GM12864 (cell line): ENCODE data around the gene C11orf65.
"Not testable (repeated sequence)": the region's sequence is repeated elsewhere in the genome, so short reads cannot be mapped to it uniquely, and the experiment has no call there.

Source experiments
- DNase-seq: peaks from one replicate; pipeline ENCODE4 v3.0.0-alpha.2; 2011; ENCODE audit warnings: low read depth
- H3K4me3 ChIP-seq: 2 replicates; pipeline ENCODE4 v1.5.1; 2011; ENCODE audit warnings: mild to moderate bottlenecking, low read depth, low read length, control low read depth
- CTCF ChIP-seq: IDR thresholded peaks from 2 replicates; pipeline ENCODE4 v1.5.1; 2011; ENCODE audit warnings: low read depth, mild to moderate bottlenecking, moderate library complexity, low read length, control low read depth, inconsistent platforms; ENCODE audit errors: missing control alignments

C11orf65 gene

GRCh38 chr11:108402241-108402640, 65.1 kb downstream of the C11orf65 start:
- H3K4me3 ChIP-seq = no peak overlapping the region
- DNase-seq = no peak
- TF ChIP-seq CTCF = no peak

- DNase-seq = no peak
- TF ChIP-seq CTCF = no peak
- H3K4me3 ChIP-seq = no peak overlapping the region
Observed at GRCh38 chr11:108398439-108398838, 68.9 kb downstream of the C11orf65 start.

GRCh38 chr11:108396672-108397071, 70.7 kb downstream of the C11orf65 start:
- DNase-seq = not testable (repeated sequence)

GRCh38 chr11:108394744-108395284, 72.5 kb downstream of the C11orf65 start:
- no peak for DNase-seq
- no peak for TF ChIP-seq CTCF
- no peak overlapping the region for H3K4me3 ChIP-seq

More at GRCh38 chr11:108396672-108397071, 70.7 kb downstream of the C11orf65 start:
- not testable (repeated sequence) for H3K4me3 ChIP-seq

- no peak overlapping the region for H3K4me3 ChIP-seq
- no peak for DNase-seq
- TF ChIP-seq CTCF = no peak
Observed at GRCh38 chr11:108393046-108393445, 74.3 kb downstream of the C11orf65 start.

- TF ChIP-seq CTCF = no peak
- no peak overlapping the region for H3K4me3 ChIP-seq
- no peak for DNase-seq
Observed at GRCh38 chr11:108392353-108392752, 75.0 kb downstream of the C11orf65 start.

GRCh38 chr11:108388576-108388975, 78.8 kb downstream of the C11orf65 start:
- no peak overlapping the region for H3K4me3 ChIP-seq
- no peak for TF ChIP-seq CTCF
- DNase-seq = no peak

GRCh38 chr11:108373505-108373904, 93.8 kb downstream of the C11orf65 start:
- DNase-seq, H3K4me3 ChIP-seq: not testable (repeated sequence)
